Stomach (tissue), 9 donors: ENCODE data around the gene HPD. TPM values are rescaled to one million over a fixed set of nuclear protein-coding genes. Genes with fewer than 3 reads are reported as not detected.

Experiments used
- DNase-seq, 2 donors: peaks; one replicate each; pipeline versions ENCODE4 v3.0.0 to v3.0.0-alpha.2; 2013 to 2019
- H3K27ac ChIP-seq, 5 donors: fragments of 200-600 bp in 4 of 5; sonication (generic) in 4 of 5; one replicate each; pipeline ENCODE4 v1.5.1; 2013 to 2019; ENCODE audit warnings: mild to moderate bottlenecking in 1 of 5, moderate library complexity in 1 of 5
- H3K27me3 ChIP-seq, 3 donors: fragments of 200-600 bp; sonication (generic); one replicate each; pipeline ENCODE4 v1.5.1; 2017 to 2019; ENCODE audit warnings: mixed run types in 1 of 3
- H3K36me3 ChIP-seq, 4 donors: fragments of 200-600 bp; sonication (generic); 1 replicate in 3 of 4; 2 replicates in 1 of 4; pipeline ENCODE4 v1.5.1; 2016 to 2019
- H3K4me1 ChIP-seq, 4 donors: fragments of 200-600 bp; sonication (generic); one replicate each; pipeline ENCODE4 v1.5.1; 2016 to 2019
- H3K4me3 ChIP-seq, 4 donors: fragments of 200-600 bp; sonication (generic) in 3 of 4; one replicate each; pipeline ENCODE4 v1.5.1; 2016 to 2019; ENCODE audit warnings: mild to moderate bottlenecking in 1 of 4
- H3K9me3 ChIP-seq, 4 donors: fragments of 200-600 bp; sonication (generic); one replicate each; pipeline ENCODE4 v1.5.1; 2016 to 2019
- CTCF ChIP-seq, 7 experiments: fragments of 450-650 bp in 4 of 7; fragments of 200-600 bp in 3 of 7; sonication (generic) in 3 of 7; IDR thresholded peaks; one replicate each; pipeline ENCODE4 v1.5.1; 2016 to 2019; ENCODE audit warnings: antibody characterized with exemption in 7 of 7, control low read depth in 2 of 7, mild to moderate bottlenecking in 1 of 7
- EP300 ChIP-seq: sonication (generic); formaldehyde crosslinking; IDR thresholded peaks from one replicate; pipeline ENCODE4 v1.6.1; 2017; ENCODE audit warnings: antibody characterized with exemption
- POLR2A ChIP-seq, 4 donors: fragments of 450-650 bp; IDR thresholded peaks; one replicate each; pipeline ENCODE4 v1.6.1; 2016; ENCODE audit warnings: antibody characterized with exemption in 4 of 4, control low read depth in 2 of 4, mild to moderate bottlenecking in 1 of 4, moderate library complexity in 1 of 4
- POLR2AphosphoS5 ChIP-seq, 3 donors: sonication (generic); formaldehyde crosslinking; IDR thresholded peaks; one replicate each; pipeline ENCODE4 v1.6.1; 2016; ENCODE audit warnings: antibody characterized with exemption in 3 of 3
- WGBS, 5 donors: extraction: QIAGEN DNeasy Blood & Tissue Kit in 3 of 5; methylation state at CpG; one replicate each; pipeline versions ENCODE4 v1.1.5 to v1.1.7; 2013 to 2018; 5-methylcytosine and 5-hydroxymethylcytosine counted together
- intact Hi-C: fragments of 100-400 bp; cut with DNase I; formaldehyde crosslinking; loops from one replicate; pipeline ENCODE4 v1.15.1; 2023; ENCODE audit warnings: low total_unique reads
- polyA plus RNA-seq, 3 donors: library from polyadenylated mRNA; stranded (reverse); fragments of 200-250 nt; gene quantifications; one replicate each; pipeline ENCODE4 v1.2.3, GENCODE V29; 2013
- total RNA-seq, 5 donors: library from RNA; depleted of rRNA; stranded (reverse); fragments of >200 nt; gene quantifications; one replicate each; pipeline versions ENCODE4 v1.1.0 to v1.2.3, GENCODE V29; 2014 to 2016
- donor health status: healthy with polysubstance abuse.
- donor health status: Bipolar disorder and iron deficiency.
- donor health status: healthy.

HPD gene
- total and polyA plus RNA-seq, 8 donors = 0.40 to 3.1 (median 0.73) TPM; not detected in 5

GRCh38 chr12:121826318-121827150 is 32.1 kb downstream of the HPD start:
- H3K36me3 ChIP-seq = peaks cover 69 to 100% (median 99%) of the 10 kb centered on the region in 4 donors
- TF ChIP-seq EP300 = no peak
- no peak for TF ChIP-seq POLR2A (IDR thresholded peaks at IDR 0.05)
- TF ChIP-seq CTCF (IDR thresholded peaks at IDR 0.05) = no peak
- TF ChIP-seq POLR2AphosphoS5 (IDR thresholded peaks at IDR 0.05) = no peak

GRCh38 chr12:121825041-121825523 is 33.6 kb downstream of the HPD start:
- Histone ChIP-seq H3K9me3 (no peaks in the 10 kb centered on the region), H3K4me1 (peaks cover 0 to 17% (median 2%) of the 10 kb centered on the region in 4 donors), H3K4me3 (no peak overlapping the region), H3K27ac (no peak overlapping the region), H3K36me3 (peaks cover 68 to 100% (median 99%) of the 10 kb centered on the region in 4 donors), H3K27me3 (no peaks in the 10 kb centered on the region)
- WGBS, 5 donors = 86 to 92% (median 90%) methylated on average over 17 to 18 of the region's 18 CpGs
- TF ChIP-seq CTCF (IDR thresholded peaks at IDR 0.05) (no peak), EP300 (no peak), POLR2AphosphoS5 (IDR thresholded peaks at IDR 0.05) (no peak), POLR2A (IDR thresholded peaks at IDR 0.05) (no peak)
- no peak for DNase-seq
- intact Hi-C loops = no loop called here

More at GRCh38 chr12:121826318-121827150, 32.1 kb downstream of the HPD start:
- Histone ChIP-seq H3K27ac (no peak overlapping the region), H3K9me3 (no peaks in the 10 kb centered on the region), H3K4me3 (no peak overlapping the region), H3K4me1 (peaks cover 0 to 17% (median 2%) of the 10 kb centered on the region in 4 donors), H3K27me3 (no peaks in the 10 kb centered on the region)
- 86 to 92% (median 89%) methylated on average over 18 of the region's 18 CpGs for WGBS, 5 donors
- DNase-seq = no peak
- intact Hi-C loops = no loop called here

DNA sequence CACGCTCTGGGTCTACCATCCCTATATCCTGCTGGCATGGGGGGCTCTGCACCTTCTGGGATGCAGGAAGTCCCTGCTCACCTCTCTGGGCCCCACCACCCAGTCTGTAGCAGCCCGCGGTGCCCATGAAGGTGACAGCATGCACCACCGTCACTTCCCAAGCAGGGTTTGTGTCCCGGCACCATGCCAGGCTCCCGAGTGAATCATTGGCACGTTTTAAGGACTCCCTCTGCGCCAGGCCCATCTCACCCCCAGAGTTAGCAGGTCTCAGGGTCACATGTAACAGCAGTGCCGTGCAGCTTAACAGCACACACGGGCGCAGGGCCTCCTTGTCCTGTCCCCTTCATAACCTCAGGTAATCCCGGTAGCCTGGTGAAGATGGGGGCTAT is 34.9 kb downstream of the HPD start:
- peaks cover 69 to 100% (median 99%) of the 10 kb centered on the region in 4 donors for H3K36me3 ChIP-seq

More for the DNA sequence above, 34.9 kb downstream of the HPD start:
- TF ChIP-seq POLR2A (IDR thresholded peaks at IDR 0.05) (no peak), POLR2AphosphoS5 (IDR thresholded peaks at IDR 0.05) (no peak), CTCF (IDR thresholded peaks at IDR 0.05) (no peak), EP300 (no peak)
- WGBS, 5 donors = 78 to 86% (median 79%) methylated on average over 9 to 12 of the region's 12 CpGs
- Histone ChIP-seq H3K9me3 (no peaks in the 10 kb centered on the region), H3K27me3 (no peaks in the 10 kb centered on the region), H3K27ac (no peak overlapping the region), H3K4me1 (peaks cover 0 to 5% (median 2%) of the 10 kb centered on the region in 4 donors), H3K4me3 (no peak overlapping the region)
- intact Hi-C loops = no loop called here
- DNase-seq = no peak
